OCI-LY3 (cell line): ENCODE results near the gene APLF.
A peak's percentile ranks its signal among the peaks of the same experiment; 100 is the strongest.

ENCODE experiments used
- H2AFZ ChIP-seq: fragments of 200-600, 300-600 bp; shearing (Covaris generic); 2 replicates; pipeline ENCODE4 v1.6.0; 2014; ENCODE audit warnings: antibody characterized with exemption, low read depth, low read length
- H3K27ac ChIP-seq: fragments of 200-600, 300-600 bp; sonication (generic); 2 replicates; pipeline ENCODE4 v1.5.1; 2014; ENCODE audit warnings: mild to moderate bottlenecking, low read length, moderate library complexity, mixed read lengths
- H3K27me3 ChIP-seq: fragments of 200-600, 300-600 bp; sonication (generic); 2 replicates; pipeline ENCODE4 v1.6.1; 2014; ENCODE audit warnings: low read depth, low read length, mixed read lengths
- H3K36me3 ChIP-seq: fragments of 200-600, 300-600 bp; sonication (generic); replicated peaks from 2 replicates; pipeline ENCODE3; 2014; ENCODE audit warnings: low read depth, low read length, mixed read lengths
- H3K4me1 ChIP-seq: fragments of 300-600, 200-600 bp; sonication (generic); 2 replicates; pipeline ENCODE4 v1.6.1; 2014; ENCODE audit warnings: low read length, mixed read lengths
- H3K4me2 ChIP-seq: fragments of 200-600, 300-600 bp; sonication (generic); 2 replicates; pipeline ENCODE4 v1.6.1; 2014; ENCODE audit warnings: low read length, mixed read lengths
- H3K4me3 ChIP-seq: fragments of 300-600, 200-600 bp; sonication (generic); 2 replicates; pipeline ENCODE4 v1.5.1; 2014; ENCODE audit warnings: antibody characterized with exemption, mild to moderate bottlenecking, low read length, moderate library complexity
- H3K79me2 ChIP-seq: fragments of 300-600, 200-600 bp; shearing (Covaris generic); 2 replicates; pipeline ENCODE4 v1.6.1; 2014; ENCODE audit warnings: mild to moderate bottlenecking, low read length, mixed read lengths
- H3K9ac ChIP-seq: fragments of 300-600, 200-600 bp; shearing (Covaris generic); 2 replicates; pipeline ENCODE4 v1.6.0; 2014; ENCODE audit warnings: mild to moderate bottlenecking, low read length, moderate library complexity
- H3K9me3 ChIP-seq: fragments of 200-600, 300-600 bp; shearing (Covaris generic); 2 replicates; pipeline ENCODE4 v1.6.1; 2014; ENCODE audit warnings: low read length, mixed read lengths; ENCODE audit not compliant: insufficient read depth
- H4K20me1 ChIP-seq: fragments of 200-600, 300-600 bp; sonication (generic); 2 replicates; pipeline ENCODE4 v1.6.1; 2016; ENCODE audit warnings: low read length, mixed read lengths; ENCODE audit not compliant: insufficient read depth
- EZH2phosphoT487 ChIP-seq: fragments of 200-600 bp; shearing (Covaris generic); IDR thresholded peaks from 2 replicates; pipeline ENCODE4 v1.6.1; 2018; ENCODE audit warnings: antibody characterized with exemption, mixed run types, low read depth
- TF ChIP-seq, protein P1 (sequence below): fragments of 200-600, 300-600 bp; sonication (generic); IDR thresholded peaks from 2 replicates; pipeline ENCODE4 v1.5.1; 2014; ENCODE audit warnings: antibody characterized with exemption, low read length, low read depth

The APLF gene

DNA sequence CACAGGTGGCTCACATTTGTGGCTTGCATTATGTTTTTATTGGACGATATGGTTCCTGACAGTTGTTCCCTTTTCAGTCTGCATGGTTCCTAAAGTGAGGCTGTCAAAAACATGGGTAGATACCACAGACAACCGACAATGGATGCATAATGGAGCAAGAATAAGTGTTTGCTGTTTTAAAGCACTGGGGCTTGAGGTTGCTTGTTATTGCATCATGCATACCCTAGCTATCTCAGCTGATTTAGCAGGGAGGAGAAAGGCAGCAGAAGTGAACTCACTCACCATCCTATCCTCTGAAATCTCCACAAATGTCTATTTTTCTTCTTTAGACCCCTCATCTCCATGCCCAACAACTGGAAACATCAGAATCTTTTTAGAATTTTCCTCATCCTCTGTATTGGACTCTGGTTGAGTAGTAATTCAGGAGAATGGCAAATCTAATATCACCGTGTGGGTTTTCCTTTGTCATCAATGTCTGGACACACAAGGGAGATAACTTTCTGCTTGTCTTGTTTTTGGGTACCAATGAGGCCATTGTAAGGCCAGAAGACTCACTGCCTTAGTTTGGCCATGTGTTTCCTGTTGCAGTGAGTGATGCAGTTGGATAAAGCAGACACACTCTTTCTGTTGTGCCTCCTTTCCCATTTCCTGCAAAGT is 47.0 kb upstream of the APLF start:
- Histone ChIP-seq H3K4me1 (peaks cover 42% of the 10 kb centered on the region), H2AFZ (no peak overlapping the region), H3K9me3 (no peaks in the 10 kb centered on the region), H3K36me3 (no peaks in the 10 kb centered on the region), H3K27ac (no peak overlapping the region), H3K27me3 (no peaks in the 10 kb centered on the region), H3K4me2 (no peak overlapping the region), H3K9ac (no peak overlapping the region), H3K79me2 (no peaks in the 10 kb centered on the region), H3K4me3 (no peak overlapping the region), H4K20me1 (no peaks in the 10 kb centered on the region)
- TF ChIP-seq, protein P1, sequence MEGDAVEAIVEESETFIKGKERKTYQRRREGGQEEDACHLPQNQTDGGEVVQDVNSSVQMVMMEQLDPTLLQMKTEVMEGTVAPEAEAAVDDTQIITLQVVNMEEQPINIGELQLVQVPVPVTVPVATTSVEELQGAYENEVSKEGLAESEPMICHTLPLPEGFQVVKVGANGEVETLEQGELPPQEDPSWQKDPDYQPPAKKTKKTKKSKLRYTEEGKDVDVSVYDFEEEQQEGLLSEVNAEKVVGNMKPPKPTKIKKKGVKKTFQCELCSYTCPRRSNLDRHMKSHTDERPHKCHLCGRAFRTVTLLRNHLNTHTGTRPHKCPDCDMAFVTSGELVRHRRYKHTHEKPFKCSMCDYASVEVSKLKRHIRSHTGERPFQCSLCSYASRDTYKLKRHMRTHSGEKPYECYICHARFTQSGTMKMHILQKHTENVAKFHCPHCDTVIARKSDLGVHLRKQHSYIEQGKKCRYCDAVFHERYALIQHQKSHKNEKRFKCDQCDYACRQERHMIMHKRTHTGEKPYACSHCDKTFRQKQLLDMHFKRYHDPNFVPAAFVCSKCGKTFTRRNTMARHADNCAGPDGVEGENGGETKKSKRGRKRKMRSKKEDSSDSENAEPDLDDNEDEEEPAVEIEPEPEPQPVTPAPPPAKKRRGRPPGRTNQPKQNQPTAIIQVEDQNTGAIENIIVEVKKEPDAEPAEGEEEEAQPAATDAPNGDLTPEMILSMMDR, result no peak
- no peak for TF ChIP-seq EZH2phosphoT487

- peak overlapping the region; percentile 82 for H3K27ac ChIP-seq
- no peaks in the 10 kb centered on the region for H3K79me2 ChIP-seq
- TF ChIP-seq, protein P1, result no peak
- H3K36me3 ChIP-seq, result no peaks in the 10 kb centered on the region
- H2AFZ ChIP-seq, result peak overlapping the region; percentile 23; the same call in 1 of the 2 replicates
- peak overlapping the region; percentile 17 for H3K4me3 ChIP-seq
- H3K9me3 ChIP-seq, result no peaks in the 10 kb centered on the region
- no peaks in the 10 kb centered on the region for H4K20me1 ChIP-seq
- peak overlapping the region; percentile 68 for H3K4me2 ChIP-seq
- peaks cover 66% of the 10 kb centered on the region for H3K4me1 ChIP-seq
- no peaks in the 10 kb centered on the region for H3K27me3 ChIP-seq
- peak overlapping the region; percentile 24; the same call in 1 of the 2 replicates for H3K9ac ChIP-seq
These were observed 43.3 kb upstream of the APLF start for GRCh38 chr2:68423966-68424650.

DNA sequence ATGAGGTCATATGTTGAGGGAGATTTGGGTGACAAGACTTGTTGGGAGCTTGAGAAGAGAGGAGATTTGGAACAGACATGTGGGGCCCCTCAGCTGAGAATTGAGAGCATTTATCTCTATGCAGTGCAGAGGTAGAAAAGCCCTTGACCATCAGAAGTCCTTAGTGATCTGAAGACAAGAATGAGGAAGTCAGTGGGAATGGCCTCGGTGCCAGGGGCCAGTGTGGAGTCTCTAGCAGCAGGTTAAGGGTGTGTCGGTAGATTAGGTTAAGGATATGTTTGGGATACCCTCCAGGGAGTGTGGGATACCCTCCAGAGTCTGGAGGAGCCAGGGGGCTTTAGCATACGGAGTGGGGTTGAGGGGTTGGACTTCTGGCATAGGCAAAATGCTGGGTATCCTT is 41.9 kb upstream of the APLF start:
- no peaks in the 10 kb centered on the region for H3K36me3 ChIP-seq
- H3K9me3 ChIP-seq, result no peaks in the 10 kb centered on the region
- no peaks in the 10 kb centered on the region for H3K79me2 ChIP-seq
- H3K9ac ChIP-seq, result no peak overlapping the region
- H3K4me3 ChIP-seq, result no peak overlapping the region
- TF ChIP-seq EZH2phosphoT487, result no peak
- TF ChIP-seq, protein P1, result no peak
- H3K4me2 ChIP-seq, result peak overlapping the region; percentile 68; the same call in 1 of the 2 replicates
- no peaks in the 10 kb centered on the region for H3K27me3 ChIP-seq
- H3K27ac ChIP-seq, result no peak overlapping the region
- no peak overlapping the region for H2AFZ ChIP-seq
- no peaks in the 10 kb centered on the region for H4K20me1 ChIP-seq
- H3K4me1 ChIP-seq, result peaks cover 65% of the 10 kb centered on the region

- Histone ChIP-seq H3K9ac (peak overlapping the region; percentile 60), H3K4me1 (peaks cover 63% of the 10 kb centered on the region), H3K27me3 (no peaks in the 10 kb centered on the region), H3K9me3 (no peaks in the 10 kb centered on the region), H4K20me1 (no peaks in the 10 kb centered on the region), H3K4me3 (peak overlapping the region; percentile 65), H3K79me2 (no peaks in the 10 kb centered on the region), H3K36me3 (no peaks in the 10 kb centered on the region), H2AFZ (peak overlapping the region; percentile 79), H3K27ac (peak overlapping the region; percentile 91), H3K4me2 (peak overlapping the region; percentile 80)
- TF ChIP-seq, protein P1, result no peak
- no peak for TF ChIP-seq EZH2phosphoT487
These were observed 40.9 kb upstream of the APLF start for GRCh38 chr2:68426446-68426845.
